Measurements from ENCODE around the gene SEL1L3.

Gene SEL1L3

DNA sequence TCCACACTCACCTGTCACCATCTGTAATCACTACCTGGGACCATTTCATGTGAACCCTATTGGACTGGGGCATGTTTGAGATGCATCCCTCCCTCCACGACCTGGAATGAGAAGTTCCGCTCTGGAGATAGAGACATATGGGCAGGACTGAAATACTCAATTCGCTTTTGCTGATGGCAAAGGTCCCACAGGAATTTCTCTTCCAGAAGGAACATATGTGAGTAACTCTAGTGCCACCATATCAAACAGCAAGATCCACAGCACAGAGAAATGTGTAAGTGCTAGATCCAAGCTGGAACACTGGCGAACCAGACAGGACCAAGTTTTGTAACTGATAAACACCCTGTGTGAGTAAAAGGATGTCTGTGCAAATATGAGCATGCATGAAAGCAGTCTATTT is 43.9 kb downstream of the SEL1L3 start:
- no peak for DNase-seq (ENCODE audit: low read depth in 2 of 2, low spot score in 1 of 2)

DNA sequence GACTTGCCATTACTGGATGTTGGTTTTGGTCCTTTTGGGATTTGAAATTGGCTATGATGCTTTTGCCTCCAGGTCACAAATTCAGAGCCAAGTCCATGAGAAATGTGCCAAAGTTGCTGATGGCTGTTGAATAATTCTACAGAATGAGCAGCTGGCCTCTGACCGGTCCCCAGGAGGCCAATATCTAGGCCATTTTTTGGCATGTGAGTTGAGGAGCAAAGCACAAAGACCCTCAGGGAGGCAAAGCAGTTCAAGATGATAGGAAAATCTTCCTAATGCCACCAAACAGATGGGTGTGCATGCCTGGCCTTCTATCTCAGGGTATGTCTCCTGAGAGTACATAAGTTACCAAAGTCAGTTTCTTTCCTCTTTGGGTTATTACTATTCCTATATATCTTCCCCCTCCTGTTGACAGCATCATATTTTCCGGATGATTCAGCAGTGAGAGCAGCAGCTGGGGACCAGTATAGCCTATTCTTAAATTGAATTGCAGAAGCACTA is 44.4 kb downstream of the SEL1L3 start:
- no peak for DNase-seq (ENCODE audit: low read depth in 2 of 2, low spot score in 1 of 2)

DNA sequence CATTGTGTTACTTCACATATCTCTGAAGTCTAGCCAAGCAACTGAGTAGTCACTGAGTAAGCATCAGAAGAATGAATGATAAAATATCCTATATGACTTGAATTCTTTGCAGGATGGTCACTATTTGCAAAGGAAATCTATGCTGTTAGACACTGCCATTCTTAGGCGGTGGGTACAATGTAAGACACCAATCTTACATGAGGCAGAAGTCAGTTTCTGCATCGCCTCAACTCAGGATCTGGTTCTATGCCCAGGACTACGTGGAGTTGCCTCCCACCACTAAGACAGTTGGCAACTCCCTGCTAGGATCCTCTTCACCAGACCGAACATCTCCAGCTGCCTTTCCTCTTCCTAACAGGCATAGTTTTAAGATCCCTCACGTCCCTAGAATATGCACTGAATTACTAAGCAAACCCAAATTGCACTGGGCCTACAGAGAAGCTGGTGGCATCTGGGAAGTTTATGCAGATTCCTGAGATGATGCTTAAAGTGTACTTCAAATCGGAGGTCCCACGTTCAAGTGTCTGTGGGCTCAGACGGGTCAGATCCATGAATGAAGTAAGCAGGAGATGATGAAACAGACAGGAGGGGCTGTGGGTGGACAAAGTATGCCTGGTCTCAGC is 45.6 kb downstream of the SEL1L3 start:
- no peak for DNase-seq (ENCODE audit: low read depth in 2 of 2, low spot score in 1 of 2)

DNA sequence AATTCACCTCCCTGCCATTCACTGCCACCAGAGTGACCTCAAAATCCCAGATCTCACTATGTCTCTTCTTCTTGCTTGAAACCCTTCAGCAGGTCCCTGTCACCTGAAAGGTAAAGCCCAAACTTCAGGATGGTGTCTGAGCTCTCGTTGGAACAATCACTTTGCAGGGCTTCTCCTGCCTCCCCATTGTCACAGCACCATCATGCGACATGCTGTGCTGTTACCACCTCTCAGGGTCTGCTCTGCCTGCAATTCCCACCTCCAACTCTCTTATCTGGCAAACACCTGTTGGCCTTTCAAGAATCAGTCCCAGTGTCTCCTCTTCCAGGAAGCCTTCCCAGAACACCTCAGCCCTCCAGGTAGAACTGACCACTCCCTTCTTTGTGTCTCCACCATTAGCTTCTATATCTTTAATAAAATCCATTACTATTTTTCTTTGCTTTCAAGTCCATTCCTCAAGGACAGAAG is 46.2 kb downstream of the SEL1L3 start:
- DNase-seq (ENCODE audit: low read depth in 2 of 2, low spot score in 1 of 2), result no peak

DNA sequence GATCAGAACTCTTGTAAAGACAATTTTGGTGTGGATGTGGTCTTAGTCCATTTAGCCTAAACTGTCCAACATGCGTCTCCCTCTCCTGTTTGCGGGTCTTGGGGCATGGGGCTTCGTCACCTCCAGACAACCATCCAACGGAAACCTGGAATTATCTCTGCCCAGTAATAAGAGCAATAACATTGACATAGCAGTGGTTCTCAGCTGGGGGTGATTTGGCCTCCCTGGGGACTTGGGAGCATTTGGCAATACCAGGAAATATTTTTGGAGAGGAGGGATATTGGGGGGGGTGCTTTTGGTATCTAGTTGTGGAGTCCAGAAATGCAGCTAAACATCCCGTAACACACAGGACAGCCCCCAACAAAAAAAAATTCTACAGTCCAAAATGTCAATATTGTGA is 47.2 kb downstream of the SEL1L3 start:
- DNase-seq (ENCODE audit: low read depth in 2 of 2, low spot score in 1 of 2), result no peak

DNA sequence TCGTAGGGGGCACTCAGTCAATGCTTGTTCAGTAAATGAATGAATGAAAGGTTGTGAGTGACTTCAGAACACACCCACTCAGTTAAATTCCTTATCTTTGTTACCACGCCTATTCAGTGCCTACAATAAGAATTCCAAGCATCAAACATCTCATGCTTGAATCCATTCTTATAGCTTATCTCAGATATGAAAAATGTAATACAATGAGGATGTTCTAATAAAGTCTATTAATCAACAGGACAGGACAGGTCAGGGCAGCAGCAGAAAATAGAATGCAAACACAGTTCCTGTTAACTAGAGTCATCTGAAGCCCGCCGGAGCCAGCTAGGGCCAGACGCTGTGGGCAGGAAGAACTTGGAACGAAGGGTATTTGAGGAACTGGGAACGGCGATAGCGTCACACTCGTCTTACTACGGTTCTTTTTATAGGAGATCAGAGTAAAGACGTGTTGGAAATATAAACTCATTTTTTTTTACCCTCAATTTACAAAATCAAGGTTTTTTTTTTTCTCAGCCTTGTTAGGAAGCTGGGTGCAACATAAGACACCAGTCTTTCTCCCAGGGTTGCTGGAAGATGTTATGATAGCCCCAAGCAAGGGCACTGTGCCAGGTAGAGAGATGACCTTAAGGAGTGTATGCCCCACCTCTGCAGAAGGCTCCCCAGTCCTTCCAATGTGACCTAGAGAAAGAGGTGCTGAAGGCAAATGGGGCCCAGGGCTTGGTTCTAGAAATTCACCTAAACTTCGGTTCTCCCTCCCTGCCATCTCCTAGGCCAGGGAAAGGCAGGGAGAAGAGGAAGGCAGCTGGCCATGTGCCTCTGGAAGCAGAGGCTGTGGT is 48.3 kb downstream of the SEL1L3 start:
- no peak for DNase-seq (ENCODE audit: low read depth in 2 of 2, low spot score in 1 of 2)

DNA sequence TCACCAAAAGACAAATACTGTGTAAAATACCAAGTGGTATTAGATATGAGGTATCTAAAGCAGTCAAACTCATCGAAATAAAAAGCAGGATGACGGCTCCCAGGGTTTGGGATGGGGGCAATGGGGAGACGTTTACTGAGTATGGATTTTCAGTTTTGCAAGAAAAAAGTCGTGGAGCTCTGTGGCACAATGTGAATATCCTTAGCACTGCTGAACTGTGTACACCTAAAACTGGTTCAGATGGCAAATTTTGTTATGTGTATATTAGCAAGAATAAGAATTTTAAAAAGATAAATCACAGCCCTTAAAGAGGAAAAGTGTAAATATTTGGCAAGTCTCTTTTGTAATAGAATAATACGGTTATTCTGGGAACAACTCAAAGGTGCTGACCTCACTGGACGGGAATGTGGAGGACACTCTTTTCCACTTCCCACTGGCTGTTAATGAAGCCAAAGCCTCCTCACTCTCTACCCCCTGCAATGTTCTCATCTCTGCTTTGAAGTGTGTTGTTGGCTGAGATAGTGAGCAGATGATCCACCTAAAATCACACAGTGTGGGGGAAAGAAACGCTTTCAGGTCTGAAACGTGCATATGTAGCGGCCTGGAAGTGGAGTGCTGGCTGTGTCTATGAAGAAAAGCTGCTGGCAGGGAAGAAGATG is 49.2 kb downstream of the SEL1L3 start:
- DNase-seq (ENCODE audit: low read depth in 2 of 2, low spot score in 1 of 2), result no peak

DNA sequence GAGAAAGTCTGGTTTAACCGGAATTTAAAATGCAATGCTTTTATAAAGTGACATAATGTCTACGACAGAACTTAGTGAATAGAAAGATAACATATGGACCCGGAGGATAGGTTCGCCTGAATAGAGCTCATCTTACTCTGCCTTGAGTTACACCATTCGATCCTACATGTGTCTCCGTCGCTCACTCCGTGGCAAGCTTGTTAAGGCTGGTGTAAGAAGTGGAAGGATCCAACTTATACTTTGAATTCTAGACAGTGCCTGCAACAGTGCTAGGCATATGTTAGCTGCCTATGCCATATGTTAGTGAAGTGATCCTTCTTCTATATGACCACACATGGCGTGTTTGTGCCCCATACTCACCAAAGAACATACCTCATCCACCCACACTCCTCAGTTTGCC is 50.9 kb downstream of the SEL1L3 start:
- DNase-seq (ENCODE audit: low read depth in 2 of 2, low spot score in 1 of 2), result no peak

DNA sequence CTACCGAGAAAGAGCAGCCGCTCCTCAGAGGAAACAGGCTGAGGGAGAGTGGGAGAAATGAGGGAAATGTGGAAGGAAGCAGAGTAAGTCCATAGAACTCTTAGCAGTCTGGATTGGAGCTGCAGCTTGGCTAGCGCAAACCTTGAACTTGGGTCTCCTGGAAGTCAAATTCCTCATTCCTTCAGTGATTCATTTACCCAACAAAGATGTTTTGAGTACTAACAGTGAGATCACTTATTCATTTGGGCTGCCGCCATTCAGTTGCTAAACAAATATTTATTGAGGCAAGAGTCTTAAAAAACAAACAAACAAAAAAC is 51.5 kb downstream of the SEL1L3 start:
- DNase-seq (ENCODE audit: low read depth in 2 of 2, low spot score in 1 of 2), result no peak

DNA sequence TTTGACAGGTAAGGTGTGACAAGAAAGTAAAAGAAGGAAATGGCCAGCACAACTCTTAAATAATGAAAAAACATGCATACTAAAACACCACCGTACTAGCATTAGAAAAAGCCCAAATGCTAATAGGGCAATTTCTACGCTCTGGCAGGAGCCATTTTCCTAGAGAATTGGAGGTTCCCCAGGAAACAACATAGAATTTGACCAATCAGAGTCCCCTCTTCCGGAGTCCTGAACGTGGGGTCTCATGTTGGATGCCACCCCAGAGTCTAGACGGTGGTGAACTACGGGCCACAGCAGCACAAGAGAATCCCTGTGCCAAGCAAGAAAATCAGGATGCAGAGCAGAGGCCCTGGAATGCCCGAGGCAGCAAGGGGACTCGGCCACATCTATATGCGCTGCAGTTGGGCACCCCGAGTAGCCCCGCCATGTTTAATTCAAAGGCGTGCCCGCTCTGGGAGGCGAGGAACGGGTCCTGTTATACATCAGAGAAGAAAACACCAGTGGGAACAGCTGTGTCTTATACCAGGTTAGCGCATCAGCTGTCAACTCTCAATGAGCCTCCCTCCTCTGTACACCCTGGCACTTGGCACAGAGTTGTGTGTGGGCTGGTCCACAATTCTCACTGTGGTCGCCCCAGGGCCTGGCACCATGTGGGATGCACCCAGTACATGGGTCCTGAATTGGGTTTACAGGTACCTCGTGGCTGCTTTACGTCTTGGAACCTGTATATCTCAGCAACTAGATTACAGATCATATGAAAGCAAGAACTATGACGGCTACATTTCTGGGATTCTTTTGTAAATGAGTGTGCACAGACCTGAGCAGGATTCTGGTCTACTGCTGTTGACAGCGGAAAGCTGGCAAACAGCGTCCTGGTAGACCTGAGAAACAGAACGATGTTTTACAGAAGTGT is 52.1 kb downstream of the SEL1L3 start:
- no peak for DNase-seq (ENCODE audit: low read depth in 2 of 2, low spot score in 1 of 2)

DNA sequence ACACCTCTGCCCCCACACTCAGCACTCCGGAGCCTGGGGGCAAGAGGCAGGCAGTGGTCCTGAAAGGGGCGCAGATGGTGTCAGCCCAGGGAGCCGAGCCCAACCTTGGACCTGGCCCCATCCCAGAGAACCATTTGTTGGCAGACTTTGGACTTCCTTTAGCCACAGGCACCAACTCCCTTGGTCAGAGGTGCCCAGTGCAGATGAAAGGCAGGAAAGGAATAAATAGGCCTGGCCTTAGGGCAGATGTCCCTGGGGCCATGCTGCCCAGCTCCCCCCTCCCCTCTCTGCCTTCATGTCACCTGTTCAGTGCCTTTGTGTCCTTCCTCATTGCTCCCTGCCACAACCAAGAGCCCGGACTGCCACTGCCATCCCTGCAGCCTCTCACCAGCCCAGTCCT is 52.8 kb downstream of the SEL1L3 start:
- DNase-seq (ENCODE audit: low read depth in 2 of 2, low spot score in 1 of 2), result no peak

DNA sequence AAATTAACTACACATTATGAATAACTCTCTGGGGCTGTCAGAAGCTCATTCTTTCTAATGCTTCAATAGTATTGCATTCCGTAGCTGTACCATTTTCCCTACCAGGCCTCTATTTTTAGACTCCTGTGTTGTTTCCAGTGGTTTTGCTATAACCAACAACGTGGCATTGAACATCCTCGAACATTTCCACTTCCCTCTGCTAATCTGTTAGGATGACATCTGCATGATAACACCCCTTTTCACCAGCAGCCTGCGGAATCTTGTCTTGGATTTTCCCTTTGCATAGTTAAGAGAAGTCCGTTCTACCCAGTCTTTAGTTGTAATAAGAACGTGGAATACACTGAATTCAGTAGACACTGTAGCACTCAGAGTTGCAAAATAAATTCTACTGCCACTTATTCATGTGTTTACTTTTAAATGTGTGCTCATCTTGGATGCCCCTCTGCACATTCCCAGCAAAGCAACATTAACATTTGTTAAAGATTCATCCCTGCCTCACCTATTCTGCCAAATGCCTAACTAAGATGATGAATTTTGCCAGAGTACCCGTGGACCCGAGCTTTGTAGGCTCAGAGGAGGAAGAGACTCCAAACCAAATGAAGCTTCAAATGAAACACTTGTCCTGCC is 55.6 kb downstream of the SEL1L3 start:
- no peak for DNase-seq (ENCODE audit: low read depth in 2 of 2, low spot score in 1 of 2)

DNA sequence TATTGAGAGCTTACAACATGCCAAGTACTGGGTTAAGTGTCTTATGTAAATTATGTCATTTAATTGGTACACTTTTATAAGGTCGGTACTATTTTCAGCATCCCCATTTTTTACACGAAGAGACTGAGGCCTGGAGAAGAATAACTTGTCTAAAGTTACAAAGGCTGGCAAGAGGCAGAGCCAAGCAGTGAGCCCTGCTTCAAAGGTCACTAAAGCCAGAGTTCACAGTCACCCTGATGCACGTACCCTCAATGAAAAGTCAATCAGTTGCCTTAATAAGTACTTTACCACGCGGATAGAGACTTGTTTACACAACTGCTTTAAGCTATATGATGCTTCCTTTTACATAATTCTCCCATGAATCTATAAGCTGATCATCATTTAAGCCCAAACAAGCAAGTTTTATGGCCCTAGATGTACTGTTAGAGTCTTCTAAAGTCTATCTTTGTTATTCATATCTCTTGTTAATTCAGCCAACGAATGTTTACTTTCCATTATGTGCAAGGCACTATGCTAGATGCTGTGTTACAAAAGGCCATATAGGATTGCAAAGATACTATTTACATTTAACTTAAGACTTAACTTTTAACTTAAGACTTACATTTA is 57.4 kb downstream of the SEL1L3 start:
- DNase-seq (ENCODE audit: low read depth in 2 of 2, low spot score in 1 of 2), result no peak

DNA sequence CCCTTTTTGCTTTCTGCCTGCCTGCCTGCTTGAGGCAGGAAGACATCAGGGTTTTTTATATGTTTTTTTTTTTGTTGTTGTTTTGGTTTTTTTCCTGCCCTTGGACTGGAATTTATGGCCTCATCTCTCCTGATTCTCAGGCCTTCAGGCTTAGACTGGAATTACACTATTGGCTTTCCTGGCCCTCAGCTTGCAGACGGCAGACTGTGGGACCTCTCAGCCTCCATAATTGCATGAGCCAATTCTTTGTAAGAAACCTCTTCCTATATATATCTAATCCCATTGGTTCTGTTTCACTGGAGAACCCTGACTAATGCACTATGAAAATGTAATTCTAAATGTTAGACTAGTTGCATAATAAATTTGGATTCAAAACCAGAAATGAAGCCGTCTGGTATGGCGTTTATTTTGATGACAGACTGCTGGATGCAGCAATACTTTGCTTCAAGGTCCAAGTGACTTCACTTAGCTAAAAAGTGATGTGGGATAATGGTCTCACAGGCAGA is 59.0 kb downstream of the SEL1L3 start:
- DNase-seq (ENCODE audit: low read depth in 2 of 2, low spot score in 1 of 2), result no peak

DNA sequence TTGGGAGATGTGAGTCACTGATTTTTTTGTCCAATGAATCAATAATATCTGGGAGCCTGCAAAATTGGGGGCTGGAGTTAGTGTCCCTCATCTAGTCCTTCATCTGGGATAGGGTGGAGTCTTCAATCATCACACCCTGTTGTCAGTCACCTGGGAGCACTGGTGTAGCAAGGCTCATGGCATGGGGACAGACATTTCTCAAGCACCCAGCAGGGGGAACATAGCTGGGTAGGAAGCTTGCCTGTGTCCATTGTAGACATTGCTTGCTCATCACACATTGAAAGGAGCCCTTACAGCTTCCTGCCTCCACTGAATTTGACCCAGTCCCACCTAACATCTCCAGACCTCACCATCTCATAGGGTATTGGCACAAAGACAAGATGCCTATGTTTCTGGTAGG is 61.2 kb downstream of the SEL1L3 start:
- no peak for DNase-seq (ENCODE audit: low read depth in 2 of 2, low spot score in 1 of 2)

DNA sequence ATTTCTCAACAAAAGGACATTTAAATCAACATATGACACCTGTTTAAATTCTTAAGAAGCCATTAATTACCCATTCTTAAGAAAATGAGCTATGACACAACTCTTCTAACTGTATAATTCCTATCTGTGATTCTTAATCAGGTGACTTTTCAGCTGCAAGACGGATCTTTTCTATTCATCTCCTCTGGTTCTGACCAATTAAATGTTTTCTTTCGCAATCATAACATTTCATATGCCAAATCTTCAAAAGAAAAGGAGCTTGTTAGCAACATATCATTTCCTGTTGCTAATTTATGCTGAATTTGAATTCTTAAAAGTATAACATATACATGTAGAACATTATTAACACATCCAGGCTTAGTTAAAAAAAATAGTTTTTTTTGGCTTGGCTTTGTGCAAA is 62.5 kb downstream of the SEL1L3 start:
- DNase-seq (ENCODE audit: low read depth in 2 of 2, low spot score in 1 of 2), result no peak

DNA sequence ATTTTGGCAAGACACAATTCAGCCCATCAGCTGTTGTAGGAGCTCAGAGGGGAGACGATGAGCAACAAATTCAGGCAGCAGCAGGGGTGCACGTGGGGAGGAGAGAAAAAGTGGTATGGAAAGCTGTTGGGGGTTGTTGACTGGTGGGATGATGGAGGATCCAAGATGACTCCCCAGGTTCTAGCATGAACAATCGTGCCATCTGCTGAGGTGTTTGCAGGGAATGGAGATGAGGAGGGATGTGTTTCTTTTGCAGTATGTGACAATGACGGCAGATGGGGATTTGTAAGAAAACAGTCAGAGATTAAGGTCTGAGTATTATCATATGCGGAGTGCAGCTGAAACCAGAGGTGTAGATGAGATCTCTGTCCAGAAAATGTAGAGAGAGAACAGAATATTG is 63.3 kb downstream of the SEL1L3 start:
- DNase-seq (ENCODE audit: low read depth in 2 of 2, low spot score in 1 of 2), result no peak

DNA sequence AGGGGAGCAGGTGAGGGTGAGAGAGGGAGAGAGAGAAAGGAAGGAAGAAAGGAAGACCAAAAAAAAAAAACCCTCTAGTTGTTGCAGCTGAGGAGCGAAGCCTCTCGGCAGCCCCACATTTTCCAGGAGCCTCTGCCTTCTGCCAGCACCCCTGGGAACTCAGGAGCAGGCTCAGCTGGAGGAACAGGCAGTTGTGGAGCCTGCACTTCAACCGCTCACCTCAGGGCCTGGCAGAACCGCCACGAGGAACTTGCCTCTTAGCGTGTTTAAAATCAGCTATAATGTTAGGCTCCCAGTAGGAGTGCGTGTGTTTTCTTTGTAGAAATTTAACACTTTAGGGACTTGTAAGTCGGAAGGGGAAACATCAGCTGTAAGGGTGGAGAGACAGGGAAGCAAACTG is 65.7 kb downstream of the SEL1L3 start:
- no peak for DNase-seq (ENCODE audit: low read depth in 2 of 2, low spot score in 1 of 2)

DNA sequence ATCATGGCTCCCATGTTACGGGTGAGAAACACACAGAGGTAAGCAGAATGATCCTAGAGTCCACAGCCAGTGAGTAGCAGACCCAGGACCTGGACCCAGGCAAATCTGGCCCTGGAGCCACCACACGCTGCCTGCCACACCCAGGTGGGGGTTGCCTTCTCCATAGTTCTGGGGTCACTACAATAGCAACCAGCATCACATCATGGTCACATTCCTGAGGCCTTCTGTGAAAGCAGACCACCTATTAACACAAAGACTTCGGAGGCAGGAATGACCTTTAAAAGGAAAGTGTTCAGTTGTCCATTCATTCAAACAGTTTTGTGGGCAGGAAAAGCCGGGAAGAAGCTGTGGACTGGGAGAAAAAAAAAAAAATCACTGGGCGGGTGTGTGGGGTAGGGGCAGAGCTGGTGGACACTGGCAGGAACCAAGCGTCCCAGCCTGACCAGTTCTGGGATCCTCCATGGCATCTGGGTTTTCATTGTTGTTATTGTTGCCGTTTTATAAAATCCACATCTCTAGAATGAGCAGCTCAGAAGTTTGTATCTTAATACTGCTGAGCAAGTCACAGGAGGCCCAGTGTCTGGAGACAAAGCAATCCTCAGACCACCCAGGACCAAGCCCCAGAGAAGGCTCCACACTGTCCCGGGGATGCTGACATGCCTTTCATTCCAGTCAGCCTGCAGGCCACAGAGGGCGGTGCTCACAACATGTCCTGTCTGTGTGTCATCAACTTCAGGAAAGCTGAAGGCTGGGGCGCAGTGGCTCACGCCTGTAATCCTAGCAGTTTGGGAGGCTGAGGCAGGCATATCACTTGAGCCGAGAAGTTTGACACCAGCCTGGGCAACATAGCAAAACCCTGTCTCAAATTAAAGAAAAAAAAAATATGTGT is 67.0 kb downstream of the SEL1L3 start:
- no peak for DNase-seq (ENCODE audit: low read depth in 2 of 2, low spot score in 1 of 2)

All from stimulated activated CD8-positive, alpha-beta memory T cell treated with anti-CD3 and anti-CD28 coated beads, Interleukin-4, amount 100 ng/mL, for 1 hour (primary cell).